Fibroblast of the aortic adventitia (primary cell): Measurements from ENCODE around the gene GFAP. TPM values are rescaled to one million over a fixed set of nuclear protein-coding genes. Genes with fewer than 3 reads are reported as not detected.
A peak's percentile ranks its signal among the peaks of the same experiment; 100 is the strongest.

Experiments
- DNase-seq: peaks from one replicate; pipeline ENCODE4 v3.0.0-alpha.2; 2010; ENCODE audit warnings: low read depth
- H3K4me3 ChIP-seq: 2 replicates; pipeline ENCODE4 v1.5.1; 2011; ENCODE audit warnings: low read depth, mild to moderate bottlenecking, control low read depth, low read length, moderate library complexity
- CTCF ChIP-seq: IDR thresholded peaks from 2 replicates; pipeline ENCODE4 v1.5.1; 2011; ENCODE audit warnings: mild to moderate bottlenecking, low read length, control low read depth, inconsistent platforms; ENCODE audit not compliant: insufficient read depth
- total RNA-seq: library from RNA; depleted of rRNA; stranded (reverse); fragments of >200 nt; gene quantifications from 2 replicates; pipeline ENCODE4 v1.2.3, GENCODE V29; 2012; ENCODE audit warnings: low replicate concordance

GFAP gene
- total RNA-seq, 1 donor, result not detected

DNA sequence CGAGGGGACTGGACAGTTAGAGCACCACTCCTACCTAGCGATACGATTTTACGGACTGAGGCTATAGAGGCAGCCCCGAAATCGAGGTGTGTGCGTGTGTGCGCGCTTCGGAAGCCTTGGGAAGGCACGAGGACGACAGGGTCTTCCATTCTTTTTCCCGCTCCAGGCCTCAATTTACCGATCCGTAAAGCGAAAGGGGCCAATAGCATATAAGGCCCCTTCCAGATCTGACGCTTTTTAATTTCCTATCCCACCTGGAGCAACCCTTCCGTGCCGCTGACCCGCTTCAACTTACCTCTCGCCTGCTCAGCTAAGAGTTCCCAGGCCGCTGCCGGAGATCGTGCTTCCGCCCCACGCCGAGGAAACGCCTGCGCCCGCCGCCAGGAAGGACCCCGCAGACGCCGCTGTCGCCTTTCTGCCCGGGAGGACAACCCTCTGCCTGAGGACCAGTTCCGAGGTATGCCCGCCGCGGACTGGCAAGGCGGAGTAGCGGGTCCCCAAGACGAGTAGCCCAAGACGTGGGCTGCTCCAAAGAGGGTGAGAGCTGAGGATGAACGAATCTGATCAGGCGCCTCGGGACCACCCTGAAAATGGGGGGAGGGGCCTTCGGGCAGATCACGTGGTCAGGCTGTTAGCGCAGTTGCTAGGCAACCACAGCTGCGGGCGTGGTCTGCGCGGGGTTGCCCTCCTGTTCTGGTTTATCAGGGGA is 16.1 kb downstream of the GFAP start, which contains the start of gene EFTUD2:
TSS of gene EFTUD2 (minus strand) at position 372 of the 709 bp plus-strand sequence. CDS start 4,924 bp downstream, outside the sequence.
- TF ChIP-seq CTCF, result no peak
- peak; percentile 91 for DNase-seq
- peak within 1 kb of the TSS; percentile 100 for H3K4me3 ChIP-seq

DNA sequence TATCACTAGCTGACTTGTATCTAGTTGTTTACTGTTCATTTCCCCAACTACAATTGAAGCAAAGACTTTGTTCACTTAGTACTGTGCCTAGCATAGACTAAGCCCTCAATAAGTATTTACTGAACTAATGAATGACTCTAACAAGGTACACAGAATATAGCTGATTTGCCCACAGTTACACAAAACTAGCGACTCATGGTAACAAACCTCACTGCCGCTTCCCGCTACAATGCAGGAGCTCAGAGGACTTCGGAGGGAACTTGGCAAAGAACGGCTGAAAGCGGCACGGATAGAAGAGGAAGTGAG is 16.6 kb downstream of the GFAP start:
- peak overlapping the region; percentile 100 for H3K4me3 ChIP-seq
- no peak for DNase-seq
- no peak for TF ChIP-seq CTCF

GRCh38 chr17:44894642-44895041 is 20.7 kb downstream of the GFAP start:
- no peak for TF ChIP-seq CTCF
- no peak overlapping the region for H3K4me3 ChIP-seq
- DNase-seq, result no peak

- DNase-seq, result no peak
- no peak for TF ChIP-seq CTCF
- H3K4me3 ChIP-seq, result no peak overlapping the region
Measured at GRCh38 chr17:44892250-44892649, 23.1 kb downstream of the GFAP start.

DNA sequence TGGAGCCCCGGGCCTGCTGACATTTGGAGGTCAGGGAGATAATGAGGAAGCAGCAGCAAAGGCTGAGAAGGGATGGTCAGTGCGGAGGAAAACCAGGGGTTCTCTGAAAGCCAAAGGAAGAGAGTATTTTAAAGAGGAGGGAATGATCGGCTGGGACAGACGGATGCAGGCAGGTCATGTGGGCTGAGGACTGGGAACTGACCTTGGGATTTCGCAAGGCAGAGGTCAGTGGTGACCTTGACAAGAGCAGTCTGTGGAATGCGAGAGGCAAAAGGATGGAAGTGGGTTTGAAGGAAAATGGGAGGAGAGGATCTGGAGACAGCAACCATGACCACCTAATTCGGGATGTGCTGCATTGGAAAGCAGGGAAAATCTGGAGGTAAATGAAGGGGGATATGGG is 26.3 kb downstream of the GFAP start:
- DNase-seq, result no peak
- TF ChIP-seq CTCF, result no peak
- H3K4me3 ChIP-seq, result no peak overlapping the region

- no peak for TF ChIP-seq CTCF
Measured at GRCh38 chr17:44887971-44888954, 27.0 kb downstream of the GFAP start.

More at GRCh38 chr17:44887971-44888954, 27.0 kb downstream of the GFAP start:
- DNase-seq, result no peak
- no peak overlapping the region for H3K4me3 ChIP-seq
